SJSA1 (cell line): ENCODE data around the gene NDUFB5. TPM values are rescaled to one million over a fixed set of nuclear protein-coding genes. Genes with fewer than 3 reads are reported as not detected.
"Not testable (repeated sequence)": the region's sequence is repeated elsewhere in the genome, so short reads cannot be mapped to it uniquely, and the experiment has no call there.

Experiments used
- DNase-seq, 2 experiments: peaks; one replicate each; pipeline ENCODE4 v3.0.0-alpha.2; 2015 to 2020; ENCODE audit warnings: low spot score in 2 of 2, low read depth in 1 of 2
- H3K27ac ChIP-seq: fragments of 250-450 bp; sonication (Bioruptor Pico); 2 replicates; pipeline ENCODE4 v1.5.1; 2020; ENCODE audit warnings: mild to moderate bottlenecking, moderate library complexity
- H3K27me3 ChIP-seq: fragments of 250-450 bp; sonication (Bioruptor Pico); replicated peaks from 2 replicates; pipeline ENCODE4 v1.5.1; 2020; ENCODE audit warnings: mild to moderate bottlenecking, moderate library complexity
- H3K36me3 ChIP-seq: fragments of 250-450 bp; sonication (Bioruptor Pico); 2 replicates; pipeline ENCODE4 v1.5.1; 2020; ENCODE audit warnings: mild to moderate bottlenecking
- H3K4me1 ChIP-seq: fragments of 250-450 bp; sonication (Bioruptor Pico); replicated peaks from 2 replicates; pipeline ENCODE4 v1.6.1; 2021; ENCODE audit warnings: mild to moderate bottlenecking
- H3K4me3 ChIP-seq: fragments of 250-450 bp; sonication (Bioruptor Pico); 2 replicates; pipeline ENCODE4 v1.5.1; 2020; ENCODE audit warnings: mild to moderate bottlenecking
- H3K9me3 ChIP-seq: fragments of 250-450 bp; sonication (Bioruptor Pico); replicated peaks from 2 replicates; pipeline ENCODE4 v1.5.1; 2020; ENCODE audit warnings: mild to moderate bottlenecking
- total RNA-seq: library from RNA; depleted of rRNA; stranded (reverse); fragments of >200 nt; shearing (Covaris generic); gene quantifications from 2 replicates; pipeline ENCODE4 v1.2.3, GENCODE V29; 2014

The NDUFB5 gene
- total RNA-seq, 1 experiment from 2014 or later, result 181 TPM

DNA sequence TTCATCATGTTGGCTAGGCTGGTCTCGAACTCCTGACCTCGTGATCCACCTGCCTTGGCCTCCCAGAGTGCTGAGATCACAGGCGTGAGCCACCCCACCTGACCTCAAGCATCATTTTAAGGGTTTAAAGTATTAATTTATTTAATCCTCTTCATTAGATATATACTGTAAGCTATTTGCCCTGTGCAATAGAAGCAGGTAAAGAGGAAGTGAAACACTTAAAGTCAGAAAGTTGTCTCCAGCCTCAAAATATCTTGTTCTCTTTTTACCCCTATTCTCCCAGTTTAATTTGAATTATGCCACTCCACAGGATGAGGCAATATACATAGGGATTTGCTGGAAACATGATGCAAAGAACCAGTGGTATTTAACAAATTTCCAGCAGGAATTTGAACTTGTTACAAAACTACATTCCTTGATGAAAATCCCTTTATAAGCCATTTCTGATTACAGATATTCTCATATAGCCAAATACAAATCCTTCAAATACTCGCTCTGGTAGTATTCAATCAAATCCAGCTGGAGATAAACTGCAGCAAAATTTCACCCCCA lies 2.0 kb downstream of the NDUFB5 start:
- Histone ChIP-seq H3K36me3 (peaks cover 25% of the 10 kb centered on the region), H3K27ac (no peak overlapping the region), H3K4me3 (no peak overlapping the region), H3K4me1 (no peaks in the 10 kb centered on the region), H3K9me3 (no peaks in the 10 kb centered on the region), H3K27me3 (no peaks in the 10 kb centered on the region)
- DNase-seq, result no peak

DNA sequence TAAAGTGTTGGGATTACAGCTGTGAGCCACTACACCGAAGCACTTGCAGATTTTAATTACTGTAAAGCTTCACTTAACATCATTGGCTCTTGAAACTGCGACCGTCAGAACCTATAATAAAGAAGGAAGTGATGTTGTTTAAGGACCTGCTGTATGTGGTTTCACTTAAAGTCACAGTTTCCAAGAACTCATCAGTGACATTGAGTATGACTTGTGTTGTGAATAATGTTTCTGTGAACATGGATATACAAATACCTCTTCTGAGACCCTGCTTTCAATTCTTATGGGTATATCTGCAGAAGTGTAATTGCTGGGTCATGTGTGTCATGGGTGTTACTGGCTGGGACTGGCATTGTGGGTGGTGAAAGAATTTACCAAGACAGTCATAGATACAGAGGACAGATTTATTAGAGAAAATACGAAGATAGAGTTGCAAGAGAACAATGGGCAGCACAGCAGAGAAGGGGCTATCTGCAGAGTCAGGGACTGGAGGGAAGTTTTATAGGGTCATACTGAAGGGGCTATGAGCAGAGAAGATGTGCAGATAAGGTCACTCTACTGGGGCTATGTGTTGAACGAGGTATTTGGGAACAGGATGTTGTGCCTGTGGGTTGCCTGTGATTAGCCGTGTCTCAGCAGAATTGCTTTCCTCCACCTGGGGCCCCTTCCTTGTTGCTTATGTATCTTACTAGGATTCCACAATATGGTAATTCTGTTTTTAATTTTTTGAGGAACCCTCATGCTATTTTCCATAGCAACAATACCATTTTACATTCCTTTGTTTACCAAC lies 4.5 kb downstream of the NDUFB5 start:
- Histone ChIP-seq H3K27me3 (no peaks in the 10 kb centered on the region), H3K9me3 (no peaks in the 10 kb centered on the region), H3K4me1 (peaks cover 12% of the 10 kb centered on the region), H3K4me3 (no peak overlapping the region), H3K36me3 (peaks cover 15% of the 10 kb centered on the region), H3K27ac (no peak overlapping the region)
- no peak for DNase-seq

DNA sequence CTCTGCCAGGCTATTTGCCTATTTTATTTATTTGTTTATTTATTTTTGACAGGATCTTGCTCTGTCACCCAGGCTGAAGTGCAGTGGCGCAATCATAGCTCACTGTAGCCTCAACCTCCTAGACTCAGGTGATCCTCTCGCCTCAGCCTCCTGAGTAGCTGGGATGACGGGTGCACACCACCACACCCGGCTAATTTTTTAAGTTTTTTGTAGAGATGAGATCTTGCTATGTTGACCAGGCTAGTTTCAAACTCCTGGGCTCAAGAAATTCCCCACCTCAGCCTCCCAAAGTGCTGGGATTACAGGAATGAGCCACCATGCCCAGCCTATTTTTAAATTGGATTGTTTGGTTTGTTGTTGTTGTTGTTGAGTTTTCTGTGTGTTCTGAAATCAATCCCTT lies 5.5 kb downstream of the NDUFB5 start:
- Histone ChIP-seq H3K4me3 (no peak overlapping the region), H3K4me1 (peaks cover 20% of the 10 kb centered on the region), H3K9me3 (no peaks in the 10 kb centered on the region), H3K36me3 (peaks cover 15% of the 10 kb centered on the region), H3K27ac (no peak overlapping the region), H3K27me3 (no peaks in the 10 kb centered on the region)
- DNase-seq, result no peak

DNA sequence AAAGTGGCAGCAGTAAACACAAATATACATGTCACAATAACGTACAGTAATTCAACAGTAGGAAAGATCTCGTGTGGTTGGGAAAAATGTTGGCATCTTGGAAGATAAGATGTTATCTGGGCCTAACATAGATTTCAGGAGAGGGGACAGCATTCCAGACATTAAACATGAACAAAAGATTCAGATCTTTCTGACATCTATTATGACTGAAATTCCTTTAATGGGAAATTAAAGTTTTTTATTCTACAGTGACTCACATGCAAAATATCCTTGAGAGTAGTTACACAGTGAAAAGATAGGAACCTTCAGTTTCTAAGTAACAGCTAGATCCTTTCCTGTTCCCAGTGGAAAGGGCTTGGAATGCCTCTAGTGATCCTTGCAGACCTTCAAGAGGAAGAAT lies 9.2 kb downstream of the NDUFB5 start:
- DNase-seq, result peak in 1 of 2 experiments; percentile 79
- Histone ChIP-seq H3K4me3 (no peak overlapping the region), H3K27me3 (no peaks in the 10 kb centered on the region), H3K27ac (peak overlapping the region; percentile 69), H3K9me3 (no peaks in the 10 kb centered on the region), H3K4me1 (peaks cover 27% of the 10 kb centered on the region), H3K36me3 (peaks cover 20% of the 10 kb centered on the region)

DNA sequence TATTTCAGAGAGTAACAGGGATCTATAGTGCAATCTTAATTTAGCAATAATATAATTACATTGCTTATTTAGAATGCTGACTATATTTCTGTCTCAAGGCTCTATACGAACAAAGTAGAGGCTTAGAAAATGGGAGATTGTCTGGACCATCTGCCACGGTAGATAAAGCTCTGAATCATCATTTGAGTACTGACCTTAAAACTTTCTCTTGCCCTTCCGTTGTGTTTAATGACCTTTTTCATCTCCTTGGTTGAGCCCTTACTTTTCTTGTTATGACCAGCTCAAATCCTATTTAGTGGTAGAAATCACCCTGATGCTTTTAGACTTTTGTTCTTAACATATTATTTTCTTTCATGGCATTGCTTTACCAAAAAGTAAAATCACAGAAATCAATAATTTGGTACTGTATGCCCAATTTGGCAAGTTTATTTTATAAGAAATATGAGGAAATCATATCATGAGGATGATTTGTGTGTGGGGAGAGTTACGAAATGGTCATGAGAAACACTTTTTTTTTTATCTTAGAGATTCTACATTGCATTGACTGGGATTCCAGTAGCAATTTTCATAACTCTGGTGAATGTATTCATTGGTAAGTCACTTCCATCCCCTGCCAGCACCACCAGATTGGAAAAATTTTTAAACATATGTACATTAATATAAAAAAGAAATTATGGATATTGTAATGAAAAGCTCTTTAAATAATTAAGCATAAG lies 11.0 kb downstream of the NDUFB5 start:
- Histone ChIP-seq H3K4me3 (no peak overlapping the region), H3K4me1 (peaks cover 27% of the 10 kb centered on the region), H3K36me3 (peaks cover 29% of the 10 kb centered on the region), H3K27ac (peak overlapping the region; percentile 69), H3K27me3 (no peaks in the 10 kb centered on the region), H3K9me3 (no peaks in the 10 kb centered on the region)
- DNase-seq, result no peak

DNA sequence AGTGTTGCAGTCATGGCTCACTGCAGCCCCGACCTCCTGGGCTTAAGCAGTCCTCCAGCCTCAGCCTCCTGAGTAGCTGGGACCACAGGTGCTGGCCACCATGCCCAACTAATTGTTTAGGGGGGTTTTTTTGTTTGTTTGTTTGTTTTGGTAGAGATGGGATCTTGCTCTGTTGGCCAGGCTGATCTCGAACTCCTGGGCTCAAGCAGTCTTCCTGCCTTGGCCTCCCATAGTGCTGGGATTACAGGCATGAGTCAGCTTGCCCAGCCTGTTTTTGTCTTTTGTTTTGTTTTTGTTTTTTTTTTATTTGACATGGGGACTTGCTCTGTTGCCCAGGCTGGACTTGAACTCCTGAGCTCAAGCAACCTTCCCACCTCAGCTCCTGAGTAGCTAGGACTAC lies 17.4 kb downstream of the NDUFB5 start:
- H3K27ac ChIP-seq, result no peak overlapping the region
- no peaks in the 10 kb centered on the region for H3K9me3 ChIP-seq
- H3K4me3 ChIP-seq, result no peak overlapping the region
- no peaks in the 10 kb centered on the region for H3K4me1 ChIP-seq
- no peak for DNase-seq
- H3K36me3 ChIP-seq, result peaks cover 61% of the 10 kb centered on the region
- H3K27me3 ChIP-seq, result no peaks in the 10 kb centered on the region

DNA sequence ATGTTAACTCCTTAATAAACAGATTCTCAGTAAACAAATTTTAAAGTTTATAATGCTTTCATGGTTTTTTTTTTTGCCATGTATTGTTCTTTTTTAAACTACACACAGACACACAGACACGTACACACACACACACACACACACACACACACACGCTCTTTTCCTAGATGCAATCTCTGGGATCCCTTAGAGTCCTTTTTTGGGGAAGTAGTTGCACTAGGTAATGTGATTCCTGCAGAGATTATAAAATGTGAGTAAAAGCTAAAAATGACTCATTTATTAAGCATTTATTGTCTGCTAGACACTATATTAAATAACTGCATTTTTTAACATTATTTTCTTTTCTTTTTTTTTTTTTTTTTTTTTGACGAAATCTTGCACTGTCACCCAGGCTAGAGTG lies 19.9 kb downstream of the NDUFB5 start:
- Histone ChIP-seq H3K4me1 (no peaks in the 10 kb centered on the region), H3K36me3 (peaks cover 45% of the 10 kb centered on the region), H3K27me3 (no peaks in the 10 kb centered on the region), H3K9me3 (no peaks in the 10 kb centered on the region), H3K27ac (no peak overlapping the region), H3K4me3 (no peak overlapping the region)
- no peak for DNase-seq

DNA sequence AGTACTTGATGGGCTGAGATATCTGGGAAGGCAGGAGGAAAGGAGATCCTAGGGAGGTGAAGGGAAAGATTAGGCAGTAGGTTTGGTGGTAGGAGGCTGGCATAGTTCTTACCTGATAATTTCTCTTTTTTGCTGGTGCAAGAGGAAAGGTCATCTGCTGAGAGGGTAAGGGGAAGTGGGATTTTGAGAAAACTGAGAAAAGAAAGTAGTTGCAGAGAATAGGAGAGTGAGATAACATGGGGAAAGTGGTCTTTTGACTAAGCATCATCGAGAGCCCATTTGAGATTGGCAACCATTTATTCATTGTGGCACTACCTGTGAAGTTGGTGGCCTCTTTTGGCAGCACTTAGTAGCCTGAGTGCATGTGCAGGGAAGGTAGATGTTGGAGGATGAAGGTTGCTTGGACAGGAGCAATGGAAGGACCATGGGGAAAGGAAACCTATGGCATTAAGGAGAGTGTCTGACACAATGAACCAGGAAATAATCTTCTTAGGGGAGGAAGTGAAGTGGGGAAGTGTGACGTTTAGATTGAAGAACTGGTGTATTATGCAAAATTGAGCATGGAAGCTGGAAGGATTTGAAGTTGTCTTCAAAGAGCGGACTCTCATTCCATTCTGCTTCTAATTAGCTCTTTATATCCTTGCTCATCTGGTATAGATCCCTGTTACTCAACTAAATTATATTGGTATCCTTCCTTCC lies 26.3 kb downstream of the NDUFB5 start:
- no peak overlapping the region for H3K4me3 ChIP-seq
- H3K27ac ChIP-seq, result no peak overlapping the region
- no peaks in the 10 kb centered on the region for H3K4me1 ChIP-seq
- H3K27me3 ChIP-seq, result no peaks in the 10 kb centered on the region
- peaks cover 2% of the 10 kb centered on the region for H3K36me3 ChIP-seq
- no peaks in the 10 kb centered on the region for H3K9me3 ChIP-seq
- DNase-seq, result no peak

DNA sequence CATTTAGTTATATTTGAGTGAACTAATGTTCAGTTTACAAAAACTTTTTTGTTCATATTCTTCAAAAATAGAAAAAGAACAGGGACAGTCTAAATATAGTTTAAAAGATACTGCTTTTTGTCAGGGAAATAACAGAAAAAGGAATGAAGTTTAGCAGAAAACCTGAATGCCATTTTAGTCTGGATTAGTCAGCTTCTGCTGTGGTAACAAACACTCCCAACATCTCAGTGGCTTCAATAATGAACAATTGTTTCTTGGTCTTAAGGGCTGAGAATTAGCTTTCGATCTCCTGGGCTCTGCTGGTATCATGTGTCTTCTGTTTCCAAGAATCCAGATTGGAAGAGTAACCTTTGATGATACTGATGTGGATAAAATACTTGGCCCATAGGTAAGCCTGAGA lies 35.9 kb downstream of the NDUFB5 start:
- no peak for DNase-seq
- H3K27ac ChIP-seq, result no peak overlapping the region
- no peaks in the 10 kb centered on the region for H3K9me3 ChIP-seq

DNA sequence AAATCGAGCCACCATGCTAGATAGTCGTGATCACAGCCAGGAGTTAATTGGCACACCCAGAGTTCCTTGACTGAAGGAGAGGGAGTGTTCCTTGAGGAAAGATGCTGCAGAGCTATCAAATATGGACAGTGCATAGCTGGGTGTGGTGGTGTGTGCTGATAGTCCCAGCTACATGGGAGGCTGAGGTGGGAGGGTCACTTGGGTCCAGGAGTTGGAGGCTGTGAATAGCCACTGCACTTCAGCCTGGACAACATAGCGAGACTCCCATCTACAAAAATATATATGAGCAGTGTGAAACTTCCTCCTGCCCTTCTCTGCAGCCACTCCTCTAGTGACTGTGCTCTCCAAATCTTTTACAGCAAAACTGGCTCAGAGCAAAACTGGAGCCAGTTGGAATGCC lies 38.3 kb downstream of the NDUFB5 start:
- Histone ChIP-seq H3K4me3 (no peak overlapping the region), H3K9me3 (no peaks in the 10 kb centered on the region), H3K4me1 (no peaks in the 10 kb centered on the region), H3K36me3 (no peaks in the 10 kb centered on the region), H3K27ac (no peak overlapping the region), H3K27me3 (no peaks in the 10 kb centered on the region)
- DNase-seq, result no peak

More for the DNA sequence above, 35.9 kb downstream of the NDUFB5 start:
- Histone ChIP-seq H3K4me3 (no peak overlapping the region), H3K36me3 (no peaks in the 10 kb centered on the region), H3K4me1 (no peaks in the 10 kb centered on the region), H3K27me3 (no peaks in the 10 kb centered on the region)

DNA sequence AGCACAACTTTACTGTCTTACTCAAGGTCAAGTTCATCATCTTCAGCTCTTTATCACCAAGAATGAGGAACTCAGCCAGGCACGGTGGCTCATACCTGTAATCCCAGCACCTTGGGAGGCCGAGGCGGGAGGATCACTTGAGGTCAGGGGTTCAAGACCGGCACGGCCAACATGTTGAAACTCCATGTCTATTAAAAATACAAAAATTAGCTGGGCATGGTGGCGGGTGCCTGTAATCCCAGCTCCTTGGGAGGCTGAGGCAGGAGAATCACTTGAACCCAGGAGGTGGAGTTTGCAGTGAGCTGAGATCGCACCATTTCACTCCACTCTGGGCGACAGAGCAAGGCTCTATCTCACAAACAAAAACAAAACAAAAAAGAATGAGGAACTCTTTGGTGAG lies 39.2 kb downstream of the NDUFB5 start:
- DNase-seq, H3K27me3 ChIP-seq, H3K9me3 ChIP-seq, H3K36me3 ChIP-seq, H3K4me1 ChIP-seq, H3K4me3 ChIP-seq, H3K27ac ChIP-seq: not testable (repeated sequence)

DNA sequence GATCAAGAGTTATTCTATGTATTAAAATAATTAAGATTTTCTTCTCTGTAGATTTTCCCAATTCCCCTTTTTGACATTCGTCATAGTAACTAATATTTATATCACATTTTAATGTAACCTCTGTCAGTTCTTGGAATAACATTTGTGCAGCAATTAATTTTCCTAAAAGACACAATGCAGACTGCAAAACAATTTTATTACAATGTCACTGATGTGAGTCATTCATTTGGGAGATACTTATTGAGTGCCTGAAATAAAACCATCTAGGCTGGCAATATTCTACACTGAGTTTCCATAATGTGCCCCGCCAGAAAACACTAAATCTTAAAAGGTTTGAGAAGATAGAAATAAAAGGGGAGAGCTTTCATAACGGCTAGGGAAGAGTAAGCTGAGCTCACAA lies 41.6 kb downstream of the NDUFB5 start:
- Histone ChIP-seq H3K4me1 (no peaks in the 10 kb centered on the region), H3K9me3 (no peaks in the 10 kb centered on the region), H3K4me3 (no peak overlapping the region), H3K27ac (no peak overlapping the region), H3K36me3 (no peaks in the 10 kb centered on the region), H3K27me3 (no peaks in the 10 kb centered on the region)
- no peak for DNase-seq

DNA sequence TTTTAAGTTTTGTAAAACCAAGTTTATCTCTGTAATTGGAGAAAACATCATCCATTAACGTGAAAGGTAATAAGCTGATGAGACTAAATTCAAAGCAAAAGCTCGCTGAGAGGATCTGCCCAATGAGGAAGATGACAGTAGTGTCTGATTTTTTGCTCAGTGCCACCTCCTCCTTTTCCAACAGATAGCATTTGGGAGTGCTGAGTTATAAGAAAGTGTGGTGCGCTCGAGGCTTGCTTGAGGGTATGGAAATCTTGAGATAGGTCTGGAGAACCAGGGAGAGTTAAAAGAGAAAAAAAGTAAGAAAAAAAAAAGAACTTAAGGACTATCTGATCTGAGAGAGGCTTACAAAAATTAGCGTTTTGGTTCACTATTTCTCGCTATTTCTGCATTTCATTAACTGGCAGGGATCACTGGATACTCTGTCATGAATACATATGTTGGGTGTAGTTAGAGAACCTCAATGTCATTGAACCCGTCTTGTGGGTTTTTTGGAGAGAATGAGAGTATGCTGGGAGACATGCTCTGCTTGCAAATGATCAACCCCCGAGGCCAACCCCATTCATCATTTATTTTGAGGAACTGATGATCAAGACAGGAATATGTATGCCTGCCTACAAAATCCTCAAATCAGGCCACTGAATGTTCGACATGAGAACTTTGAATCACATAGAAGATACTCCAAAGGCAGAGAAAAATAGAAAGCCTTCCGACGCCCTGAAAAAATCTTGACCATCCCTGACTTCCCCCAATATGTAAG lies 47.3 kb downstream of the NDUFB5 start:
- Histone ChIP-seq H3K4me3 (peak overlapping the region; percentile 93), H3K27ac (peak overlapping the region; percentile 79), H3K27me3 (no peaks in the 10 kb centered on the region), H3K4me1 (0 out of 2 replicates have a peak, but pooled peaks cover 4% of the 10 kb centered on the region), H3K36me3 (peaks cover 15% of the 10 kb centered on the region), H3K9me3 (no peaks in the 10 kb centered on the region)
- no peak for DNase-seq
